ENCODE measurements around the gene RASGRP2. TPM values are rescaled to one million over a fixed set of nuclear protein-coding genes. Genes with fewer than 3 reads are reported as not detected.

The RASGRP2 gene
- total RNA-seq, 1 experiment from 2014 or later: not detected

- no peaks in the 10 kb centered on the region for H3K9me2 ChIP-seq (replicated peaks; ENCODE audit: low read length)
- H3K36me3 ChIP-seq (ENCODE audit: low read depth, low read length): no peaks in the 10 kb centered on the region
- intact Hi-C loops (cut with micrococcal nuclease): no loop called here
- peaks cover 11% of the 10 kb centered on the region for H3K4me1 ChIP-seq (ENCODE audit: insufficient read depth, low read length)
- no peaks in the 10 kb centered on the region for H3K9me3 ChIP-seq (ENCODE audit: low read length)
- BruUV-seq (replicated peaks): no TSS peak
- no peak overlapping the region for H3K4me2 ChIP-seq (ENCODE audit: low read length)
- H3K27ac ChIP-seq (ENCODE audit: low read length): no peak overlapping the region
- H3K9ac ChIP-seq (ENCODE audit: low read length): no peak overlapping the region
- ChIA-PET CTCF (no interaction called here), POLR2A (ENCODE audit: unreplicated experiment) (interaction anchor here (0.6 kb wide), 1 partner anchor 546 kb away, joined by 3 read pairs; no protein-coding TSS in a partner anchor)
- no peak for ATAC-seq
- no peaks in the 10 kb centered on the region for H3F3A ChIP-seq (ENCODE audit: low read length, unreplicated experiment)
- H3K27me3 ChIP-seq (ENCODE audit: low read length): peaks cover 24% of the 10 kb centered on the region
- H3K79me2 ChIP-seq (ENCODE audit: low read length): no peaks in the 10 kb centered on the region
- no peak for DNase-seq
- H3K4me3 ChIP-seq (ENCODE audit: low read length): no peak overlapping the region
- H4K20me1 ChIP-seq (ENCODE audit: low read length): no peaks in the 10 kb centered on the region
- no peak overlapping the region for H2AFZ ChIP-seq (ENCODE audit: low read length)
- TF ChIP-seq CTCF (conservative IDR thresholded peaks at IDR 0.05; ENCODE audit: low read depth, low read length) (no peak), EZH2phosphoT487 (IDR thresholded peaks at IDR 0.05; ENCODE audit: borderline replicate concordance, low read length) (no peak), EZH2 (IDR thresholded peaks at IDR 0.05; ENCODE audit: low read length, unreplicated experiment) (no peak)
These were observed 4.2 kb upstream of the RASGRP2 start for GRCh38 chr11:64747961-64748665.

- no peak overlapping the region for H2AFZ ChIP-seq (ENCODE audit: low read length)
- DNase-seq (no peak), ATAC-seq (no peak)
- TF ChIP-seq EZH2phosphoT487 (IDR thresholded peaks at IDR 0.05; ENCODE audit: borderline replicate concordance, low read length): no peak
- TF ChIP-seq EZH2 (IDR thresholded peaks at IDR 0.05; ENCODE audit: low read length, unreplicated experiment): no peak
- no peak for TF ChIP-seq CTCF (conservative IDR thresholded peaks at IDR 0.05; ENCODE audit: low read depth, low read length)
- no peaks in the 10 kb centered on the region for H3K79me2 ChIP-seq (ENCODE audit: low read length)
- H3K9me3 ChIP-seq (ENCODE audit: low read length): no peaks in the 10 kb centered on the region
- ChIA-PET POLR2A (ENCODE audit: unreplicated experiment) (no interaction called here), CTCF (no interaction called here)
- peaks cover 13% of the 10 kb centered on the region for H3K4me1 ChIP-seq (ENCODE audit: insufficient read depth, low read length)
- no peak overlapping the region for H3K27ac ChIP-seq (ENCODE audit: low read length)
- peaks cover 36% of the 10 kb centered on the region for H3K27me3 ChIP-seq (ENCODE audit: low read length)
- intact Hi-C loops (cut with micrococcal nuclease): no loop called here
- no peak overlapping the region for H3K9ac ChIP-seq (ENCODE audit: low read length)
- H3K36me3 ChIP-seq (ENCODE audit: low read depth, low read length): no peaks in the 10 kb centered on the region
- no peaks in the 10 kb centered on the region for H3F3A ChIP-seq (ENCODE audit: low read length, unreplicated experiment)
- no peak overlapping the region for H3K4me2 ChIP-seq (ENCODE audit: low read length)
- H3K4me3 ChIP-seq (ENCODE audit: low read length): no peak overlapping the region
- no peaks in the 10 kb centered on the region for H4K20me1 ChIP-seq (ENCODE audit: low read length)
- no peaks in the 10 kb centered on the region for H3K9me2 ChIP-seq (replicated peaks; ENCODE audit: low read length)
- no TSS peak for BruUV-seq (replicated peaks)
These were observed 2.5 kb upstream of the RASGRP2 start for GRCh38 chr11:64746486-64746885.

- Histone ChIP-seq H3K4me2 (ENCODE audit: low read length) (peak overlapping the region; percentile 20; the same call in 1 of the 2 replicates), H3K27ac (ENCODE audit: low read length) (no peak overlapping the region), H3K27me3 (ENCODE audit: low read length) (peaks cover 36% of the 10 kb centered on the region), H3K36me3 (ENCODE audit: low read depth, low read length) (no peaks in the 10 kb centered on the region), H4K20me1 (ENCODE audit: low read length) (no peaks in the 10 kb centered on the region), H3K9me2 (replicated peaks; ENCODE audit: low read length) (no peaks in the 10 kb centered on the region), H3K9ac (ENCODE audit: low read length) (no peak overlapping the region), H3K4me3 (ENCODE audit: low read length) (no peak overlapping the region), H3K79me2 (ENCODE audit: low read length) (no peaks in the 10 kb centered on the region), H3F3A (ENCODE audit: low read length, unreplicated experiment) (no peaks in the 10 kb centered on the region), H3K9me3 (ENCODE audit: low read length) (no peaks in the 10 kb centered on the region), H3K4me1 (ENCODE audit: insufficient read depth, low read length) (peaks cover 13% of the 10 kb centered on the region), H2AFZ (ENCODE audit: low read length) (no peak overlapping the region)
- TF ChIP-seq EZH2 (IDR thresholded peaks at IDR 0.05; ENCODE audit: low read length, unreplicated experiment) (no peak), CTCF (conservative IDR thresholded peaks at IDR 0.05; ENCODE audit: low read depth, low read length) (no peak), EZH2phosphoT487 (IDR thresholded peaks at IDR 0.05; ENCODE audit: borderline replicate concordance, low read length) (no peak)
- ChIA-PET CTCF (no interaction called here), POLR2A (ENCODE audit: unreplicated experiment) (no interaction called here)
- DNase-seq (no peak), ATAC-seq (no peak)
- intact Hi-C loops (cut with micrococcal nuclease): no loop called here
- no TSS peak for BruUV-seq (replicated peaks)
These were observed 1.8 kb upstream of the RASGRP2 start for GRCh38 chr11:64745521-64746328.

All from PC-3 (cell line).